Esophagus muscularis mucosa (tissue), 4 donors: ENCODE measurements around the gene CTIF. TPM values are rescaled to one million over a fixed set of nuclear protein-coding genes. Genes with fewer than 3 reads are reported as not detected.
A peak's percentile ranks its signal among the peaks of the same experiment; 100 is the strongest.

ENCODE experiments used
- DNase-seq: peaks from one replicate; pipeline ENCODE4 v3.0.0-alpha.2; 2017; ENCODE audit errors: extremely low spot score
- H3K27ac ChIP-seq, 4 donors: fragments of 200-600 bp; sonication (generic); replicated peaks in 1 of 4; 1 replicate in 3 of 4; 2 replicates in 1 of 4; pipeline ENCODE4 v1.5.1; 2016 to 2019; ENCODE audit warnings: mild to moderate bottlenecking in 1 of 4
- H3K27me3 ChIP-seq, 4 donors: fragments of 200-600 bp; sonication (generic); one replicate each; pipeline versions ENCODE4 v1.5.1 to v1.6.0; 2016 to 2019
- H3K36me3 ChIP-seq, 4 donors: fragments of 200-600 bp; sonication (generic); one replicate each; pipeline ENCODE4 v1.5.1; 2016 to 2019
- H3K4me1 ChIP-seq, 4 donors: fragments of 200-600 bp; sonication (generic); one replicate each; pipeline ENCODE4 v1.5.1; 2016 to 2019
- H3K4me3 ChIP-seq, 4 donors: fragments of 200-600 bp; sonication (generic); 1 replicate in 2 of 4; 2 replicates in 2 of 4; pipeline ENCODE4 v1.5.1; 2016 to 2019; ENCODE audit warnings: mild to moderate bottlenecking in 4 of 4, moderate library complexity in 1 of 4
- H3K9me3 ChIP-seq, 4 donors: fragments of 200-600 bp; sonication (generic); 1 replicate in 3 of 4; 2 replicates in 1 of 4; pipeline ENCODE4 v1.5.1; 2016 to 2019
- CTCF ChIP-seq, 3 experiments: fragments of 200-600 bp in 2 of 3; fragments of 450-650 bp in 1 of 3; sonication (generic) in 2 of 3; IDR thresholded peaks; one replicate each; pipeline ENCODE4 v1.5.1; 2017 to 2019; ENCODE audit warnings: antibody characterized with exemption in 3 of 3, mild to moderate bottlenecking in 2 of 3, moderate library complexity in 1 of 3
- EP300 ChIP-seq: sonication (generic); formaldehyde crosslinking; IDR thresholded peaks from one replicate; pipeline ENCODE4 v1.6.1; 2017; ENCODE audit warnings: antibody characterized with exemption
- POLR2A ChIP-seq: fragments of 450-650 bp; IDR thresholded peaks from one replicate; pipeline ENCODE4 v1.6.1; 2017; ENCODE audit warnings: antibody characterized with exemption, moderate library complexity, mild to moderate bottlenecking, low read depth
- POLR2AphosphoS5 ChIP-seq, 2 donors: sonication (generic); formaldehyde crosslinking; IDR thresholded peaks; one replicate each; pipeline ENCODE4 v1.6.1; 2017; ENCODE audit warnings: antibody characterized with exemption in 2 of 2
- WGBS: methylation state at CpG from one replicate; pipeline ENCODE4 v1.1.5; 2018; 5-methylcytosine and 5-hydroxymethylcytosine counted together
- intact Hi-C: fragments of 100-400 bp; cut with DNase I; formaldehyde crosslinking; loops from one replicate; pipeline ENCODE4 v1.15.1; 2023
- total RNA-seq, 4 donors: library from RNA; depleted of rRNA; stranded (reverse); fragments of >200 nt; gene quantifications; one replicate each; pipeline versions ENCODE4 v1.1.0 to v1.2.1, GENCODE V29; 2016

The CTIF gene
- total RNA-seq, 4 donors from 2014 or later, result 63.1 to 137 (median 87.7) TPM

GRCh38 chr18:48800466-48800865 is 261.6 kb downstream of the CTIF start:
- Histone ChIP-seq H3K36me3 (peaks cover 0 to 48% (median 22%) of the 10 kb centered on the region in 4 donors), H3K4me3 (no peak overlapping the region), H3K27ac (no peak overlapping the region), H3K9me3 (no peaks in the 10 kb centered on the region), H3K4me1 (peaks cover 21 to 39% (median 26%) of the 10 kb centered on the region in 4 donors), H3K27me3 (no peaks in the 10 kb centered on the region)
- no peak for TF ChIP-seq POLR2AphosphoS5 (IDR thresholded peaks at IDR 0.05)
- no peak for TF ChIP-seq POLR2A
- TF ChIP-seq CTCF (IDR thresholded peaks at IDR 0.05), result no peak
- no peak for TF ChIP-seq EP300
- no peak for DNase-seq
- intact Hi-C loops, result no loop called here
- 98% methylated on average over 6 of the region's 6 CpGs for WGBS

GRCh38 chr18:48800876-48801727 is 262.3 kb downstream of the CTIF start:
- WGBS, result 77% methylated on average over 13 of the region's 14 CpGs
- Histone ChIP-seq H3K27me3 (no peaks in the 10 kb centered on the region), H3K4me3 (no peak overlapping the region), H3K9me3 (no peaks in the 10 kb centered on the region), H3K27ac (peak overlapping the region in 2 of 4 donors; percentile 31 to 48), H3K4me1 (peaks cover 23 to 39% (median 30%) of the 10 kb centered on the region in 4 donors), H3K36me3 (peaks cover 0 to 44% (median 21%) of the 10 kb centered on the region in 4 donors)
- DNase-seq, result no peak
- TF ChIP-seq EP300 (no peak), POLR2AphosphoS5 (IDR thresholded peaks at IDR 0.05) (no peak), POLR2A (no peak), CTCF (IDR thresholded peaks at IDR 0.05) (no peak)
- intact Hi-C loops, result no loop called here

- no peak for TF ChIP-seq POLR2A
- no peak for TF ChIP-seq CTCF (IDR thresholded peaks at IDR 0.05)
- TF ChIP-seq EP300, result no peak
- TF ChIP-seq POLR2AphosphoS5 (IDR thresholded peaks at IDR 0.05), result no peak
- Histone ChIP-seq H3K36me3 (peaks cover 0 to 40% (median 19%) of the 10 kb centered on the region in 4 donors), H3K27me3 (no peaks in the 10 kb centered on the region), H3K4me3 (no peak overlapping the region), H3K27ac (peak overlapping the region in 3 of 4 donors; percentile 21 to 48 (median 31)), H3K4me1 (peaks cover 30 to 46% (median 38%) of the 10 kb centered on the region in 4 donors), H3K9me3 (no peaks in the 10 kb centered on the region)
- 89% methylated on average over 5 of the region's 7 CpGs for WGBS
- DNase-seq, result no peak
- intact Hi-C loops, result no loop called here
These were observed 263.1 kb downstream of the CTIF start for GRCh38 chr18:48801728-48802542.

GRCh38 chr18:48802543-48803290 is 263.9 kb downstream of the CTIF start:
- intact Hi-C loops, result no loop called here
- no peaks in the 10 kb centered on the region for H3K27me3 ChIP-seq
- 82% methylated on average over 8 of the region's 11 CpGs for WGBS
- no peak for DNase-seq
- peak overlapping the region in 3 of 4 donors; percentile 21 to 48 (median 26) for H3K27ac ChIP-seq
- TF ChIP-seq POLR2AphosphoS5 (IDR thresholded peaks at IDR 0.05), result no peak
- no peak for TF ChIP-seq POLR2A
- TF ChIP-seq CTCF (IDR thresholded peaks at IDR 0.05), result no peak
- TF ChIP-seq EP300, result no peak
- no peaks in the 10 kb centered on the region for H3K9me3 ChIP-seq
- H3K36me3 ChIP-seq, result peaks cover 0 to 40% (median 19%) of the 10 kb centered on the region in 4 donors
- H3K4me3 ChIP-seq, result no peak overlapping the region
- peaks cover 32 to 42% (median 37%) of the 10 kb centered on the region in 4 donors for H3K4me1 ChIP-seq
